GM19238 (cell line): ENCODE measurements around the gene GPAT2.
"Not testable (repeated sequence)": the region's sequence is repeated elsewhere in the genome, so short reads cannot be mapped to it uniquely, and the experiment has no call there.

Experiments used
- DNase-seq: peaks from one replicate; pipeline ENCODE4 v3.0.0; 2011; ENCODE audit warnings: low spot score; ENCODE audit not compliant: insufficient read length

GPAT2 gene

GRCh38 chr2:96034792-96035191 lies at the start of gene GPAT2:
Gene GPAT2 (minus strand): TSS chr2:96034916. CDS start chr2:96032359, 2,557 bp downstream.
- not testable (repeated sequence) for DNase-seq

GRCh38 chr2:96083989-96084857 lies 49.5 kb upstream of the GPAT2 start:
- no peak for DNase-seq

- DNase-seq = no peak
Observed at GRCh38 chr2:96083064-96083939, 48.6 kb upstream of the GPAT2 start.

GRCh38 chr2:96082211-96083063 lies 47.7 kb upstream of the GPAT2 start:
- DNase-seq = no peak

- no peak for DNase-seq
Observed at GRCh38 chr2:96081042-96081441, 46.3 kb upstream of the GPAT2 start.

- DNase-seq = no peak
Observed at GRCh38 chr2:96075199-96075771, 40.6 kb upstream of the GPAT2 start.

- no peak for DNase-seq
Observed at GRCh38 chr2:96074156-96074555, 39.4 kb upstream of the GPAT2 start.

GRCh38 chr2:96073170-96073775 lies 38.6 kb upstream of the GPAT2 start:
- DNase-seq = no peak

GRCh38 chr2:96072746-96073145 lies 38.0 kb upstream of the GPAT2 start:
- no peak for DNase-seq

GRCh38 chr2:96071977-96072491 lies 37.3 kb upstream of the GPAT2 start:
- DNase-seq = not testable (repeated sequence)

GRCh38 chr2:96071087-96071976 lies 36.6 kb upstream of the GPAT2 start:
- DNase-seq = not testable (repeated sequence)

GRCh38 chr2:96070351-96070750 lies 35.6 kb upstream of the GPAT2 start:
- not testable (repeated sequence) for DNase-seq

GRCh38 chr2:96069878-96070277 lies 35.2 kb upstream of the GPAT2 start:
- not testable (repeated sequence) for DNase-seq

GRCh38 chr2:96067902-96068581 lies 33.3 kb upstream of the GPAT2 start:
- not testable (repeated sequence) for DNase-seq

GRCh38 chr2:96067098-96067660 lies 32.5 kb upstream of the GPAT2 start:
- not testable (repeated sequence) for DNase-seq

GRCh38 chr2:96066511-96066910 lies 31.8 kb upstream of the GPAT2 start:
- DNase-seq = not testable (repeated sequence)

- DNase-seq = not testable (repeated sequence)
Observed at GRCh38 chr2:96065954-96066353, 31.2 kb upstream of the GPAT2 start.

GRCh38 chr2:96065381-96065930 lies 30.7 kb upstream of the GPAT2 start:
- no peak for DNase-seq
